Ammon's horn (tissue), 1 donor: Measurements from ENCODE around the gene PRKAR2A.
"Not testable (repeated sequence)": the region's sequence is repeated elsewhere in the genome, so short reads cannot be mapped to it uniquely, and the experiment has no call there.

Source experiments
- DNase-seq: peaks from one replicate; pipeline ENCODE4 v3.0.0-alpha.2; 2016; ENCODE audit warnings: low spot score

Gene PRKAR2A

GRCh38 chr3:48725185-48725855 is 122.4 kb downstream of the PRKAR2A start:
- DNase-seq = not testable (repeated sequence)

- no peak for DNase-seq
These were observed 123.9 kb downstream of the PRKAR2A start for GRCh38 chr3:48723725-48724124.

- DNase-seq = not testable (repeated sequence)
These were observed 124.4 kb downstream of the PRKAR2A start for GRCh38 chr3:48723293-48723692.

GRCh38 chr3:48716982-48717746 is 130.5 kb downstream of the PRKAR2A start, which contains the start of gene IP6K2:
Gene IP6K2, minus strand, starts transcription at chr3:48717221. Its CDS starts 21,930 bp downstream, at chr3:48695291.
- peak; percentile 99 for DNase-seq

DNA sequence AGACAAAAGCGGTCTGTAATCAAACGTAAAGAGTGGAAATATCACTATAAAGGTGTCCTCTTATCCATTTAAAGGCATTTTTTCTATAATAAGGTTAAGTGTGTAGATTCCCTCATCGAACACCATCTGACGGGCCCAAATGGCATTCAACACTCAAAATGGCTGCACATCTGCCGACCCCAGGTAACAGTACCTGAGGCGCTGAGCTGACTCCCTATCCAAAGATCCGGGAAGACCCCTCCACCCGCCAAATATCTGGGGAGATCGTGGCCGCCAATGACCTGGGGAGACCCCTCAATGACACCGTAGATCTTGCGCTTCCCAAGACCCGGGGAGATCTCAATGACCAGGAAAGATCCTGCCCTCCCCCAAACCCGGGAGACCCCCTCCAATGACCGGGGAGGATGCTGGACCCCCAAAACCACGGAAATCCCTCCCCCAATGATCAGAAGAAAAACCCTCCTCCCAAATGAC is 131.1 kb downstream of the PRKAR2A start:
- no peak for DNase-seq

- DNase-seq = peak; percentile 68
These were observed 132.4 kb downstream of the PRKAR2A start for GRCh38 chr3:48715174-48715800.

DNA sequence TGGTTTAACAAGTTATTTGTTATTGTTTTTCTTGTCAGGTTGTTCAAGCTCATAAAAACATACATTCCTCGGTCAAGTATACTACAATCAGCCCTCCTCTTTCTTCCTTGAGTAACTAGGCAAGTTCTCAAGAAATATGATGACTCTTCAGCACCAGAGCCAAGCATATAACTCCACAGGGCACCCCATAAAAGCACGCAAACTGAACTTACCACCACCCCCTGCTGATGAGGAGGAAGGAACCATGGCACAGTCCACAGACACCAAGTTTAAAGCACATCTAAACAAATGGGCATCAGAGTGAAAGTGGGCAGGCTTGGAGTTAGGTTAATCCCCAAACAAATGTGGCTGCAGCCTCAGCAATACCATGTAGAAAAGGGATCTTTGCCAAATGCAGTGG is 135.9 kb downstream of the PRKAR2A start:
- DNase-seq = no peak

DNA sequence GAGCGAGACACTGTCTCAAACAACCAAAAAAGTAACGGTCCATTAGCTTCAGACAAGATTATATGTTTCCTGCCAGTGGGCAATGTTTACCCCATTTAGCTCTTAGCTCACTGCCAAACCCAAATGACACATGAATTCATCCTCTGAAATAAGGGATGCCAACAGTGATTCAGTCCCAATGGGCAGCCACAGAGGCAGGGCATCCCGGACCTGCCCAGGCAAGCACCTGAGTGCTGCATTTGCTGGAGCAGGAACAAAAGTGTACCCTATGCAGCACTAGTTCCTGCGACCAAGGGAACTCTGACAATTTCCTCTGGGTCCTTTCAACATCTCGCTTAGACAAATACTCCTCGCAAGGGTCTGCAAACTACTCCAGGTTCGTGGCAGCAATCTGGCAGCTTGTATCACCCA is 138.6 kb downstream of the PRKAR2A start:
- no peak for DNase-seq

- no peak for DNase-seq
These were observed 139.2 kb downstream of the PRKAR2A start for GRCh38 chr3:48708481-48708889.

DNA sequence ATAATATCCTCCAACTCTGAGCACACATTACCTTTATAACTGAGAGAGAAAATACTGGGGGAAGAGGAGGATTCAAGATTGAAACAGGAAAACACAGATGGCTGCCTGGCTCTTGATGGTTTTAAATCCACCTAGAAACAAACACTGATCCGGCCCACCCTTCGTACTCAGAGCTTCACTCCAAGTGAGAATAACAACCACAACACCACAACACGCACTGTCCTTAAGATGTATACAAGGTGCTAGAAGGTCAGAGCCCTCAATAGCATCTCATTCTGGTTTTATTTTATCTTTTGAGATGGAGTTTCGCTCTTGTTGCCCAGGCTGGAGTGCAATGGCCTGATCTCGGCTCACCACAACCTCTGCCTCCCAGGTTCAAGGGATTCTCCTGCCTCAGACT is 140.5 kb downstream of the PRKAR2A start:
- no peak for DNase-seq

DNA sequence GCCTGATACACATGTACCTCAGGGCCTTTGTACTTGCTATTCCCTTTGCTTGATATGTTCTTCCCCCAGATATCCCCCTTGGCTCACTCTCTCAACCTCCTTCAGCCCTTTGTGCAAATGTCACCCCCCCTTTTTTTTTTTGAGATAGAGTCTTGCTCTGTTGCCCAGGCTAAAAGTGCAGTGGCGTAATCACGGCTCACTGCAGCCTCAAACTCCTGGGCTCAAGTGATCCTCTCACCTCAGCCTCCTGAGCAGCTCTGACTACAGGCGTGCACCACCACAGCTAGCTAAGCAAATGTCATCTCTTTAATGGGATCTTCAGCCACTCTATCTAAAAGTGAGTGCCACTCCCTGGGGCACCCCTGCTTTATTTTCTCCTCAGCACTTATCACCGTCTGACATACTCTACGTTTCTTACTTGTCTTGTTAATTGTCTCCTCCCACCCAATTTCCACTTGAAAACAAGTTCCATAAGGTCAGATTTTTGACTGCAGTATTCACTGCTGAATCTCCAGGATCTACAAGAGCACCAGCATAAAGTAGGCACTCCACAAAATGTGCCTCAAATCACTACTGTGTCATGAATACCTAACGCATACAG is 145.3 kb downstream of the PRKAR2A start:
- DNase-seq = no peak

- DNase-seq = no peak
These were observed 146.8 kb downstream of the PRKAR2A start for GRCh38 chr3:48700731-48701405.

- no peak for DNase-seq
These were observed 148.8 kb downstream of the PRKAR2A start for GRCh38 chr3:48698891-48699290.

GRCh38 chr3:48697952-48698351 is 149.7 kb downstream of the PRKAR2A start:
- no peak for DNase-seq

DNA sequence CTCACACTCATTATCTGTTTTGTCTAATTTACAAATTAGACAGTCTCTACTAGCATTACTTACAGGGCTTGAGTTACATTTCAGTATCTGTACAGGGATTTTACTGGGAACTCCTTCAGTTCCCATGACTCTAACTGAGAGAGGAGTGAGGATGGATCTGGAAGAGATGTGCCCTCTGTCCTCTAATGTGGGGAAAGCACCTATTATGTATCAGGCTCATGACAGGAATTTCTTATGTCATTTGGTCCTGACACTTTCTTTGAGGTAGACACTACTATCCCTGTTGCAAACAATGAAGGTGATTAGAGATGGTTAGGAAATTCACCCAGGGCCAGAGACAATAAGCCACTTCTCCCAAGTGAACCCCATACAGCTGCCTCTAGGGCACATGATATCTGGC is 151.1 kb downstream of the PRKAR2A start:
- no peak for DNase-seq
